Ovary (tissue), 9 donors: Measurements from ENCODE around the gene LRRC8C. TPM values are rescaled to one million over a fixed set of nuclear protein-coding genes. Genes with fewer than 3 reads are reported as not detected.

Experiments
- DNase-seq, 5 donors: peaks; one replicate each; pipeline ENCODE4 v3.0.0-alpha.2; 2019 to 2020
- H3K27ac ChIP-seq, 2 donors: fragments of 200-600 bp; one replicate each; pipeline versions ENCODE4 v1.5.1 to v1.8.0; 2019 to 2022
- H3K27me3 ChIP-seq: fragments of 200-600 bp; one replicate; pipeline ENCODE4 v1.8.0; 2022
- H3K36me3 ChIP-seq: fragments of 200-600 bp; sonication (generic); one replicate; pipeline ENCODE4 v1.5.1; 2019
- H3K4me1 ChIP-seq: one replicate; pipeline ENCODE4 v1.8.1; 2013; ENCODE audit warnings: mild to moderate bottlenecking, moderate library complexity; ENCODE audit not compliant: insufficient read depth
- H3K4me3 ChIP-seq: fragments of 200-600 bp; sonication (generic); one replicate; pipeline ENCODE4 v1.5.1; 2017
- H3K9me3 ChIP-seq, 2 donors: fragments of 200-600 bp in 1 of 2; sonication (generic) in 1 of 2; one replicate each; pipeline versions ENCODE4 v1.5.1 to v1.8.1; 2013 to 2019; ENCODE audit warnings: mild to moderate bottlenecking in 1 of 2, moderate library complexity in 1 of 2
- EP300 ChIP-seq: sonication (generic); formaldehyde crosslinking; IDR thresholded peaks from one replicate; pipeline ENCODE4 v1.6.1; 2017; ENCODE audit warnings: antibody characterized with exemption
- POLR2A ChIP-seq: fragments of 450-650 bp; IDR thresholded peaks from one replicate; pipeline ENCODE4 v1.6.1; 2017; ENCODE audit warnings: antibody characterized with exemption, mild to moderate bottlenecking, moderate library complexity
- WGBS, 3 donors: extraction: QIAGEN DNeasy Blood & Tissue Kit in 1 of 3; methylation state at CpG; one replicate each; pipeline versions ENCODE4 v1.1.5 to v1.1.7; 2013 to 2017; 5-methylcytosine and 5-hydroxymethylcytosine counted together
- intact Hi-C, 4 donors: fragments of 100-400 bp; cut with DNase I; formaldehyde crosslinking; loops; one replicate each; pipeline versions ENCODE4 v1.11.0 to v1.15.1; 2022 to 2023
- polyA plus RNA-seq, 2 donors: library from polyadenylated mRNA; stranded (reverse); fragments of 200-250 nt in 1 of 2; fragments of 350-450 nt in 1 of 2; fragmentation: Illumina TruSeq in 1 of 2; extraction: RNeasy Lipid Tissue Mini Kit (QIAGEN cat#74804) in 1 of 2; gene quantifications; one replicate each; pipeline ENCODE4 v1.2.3, GENCODE V29; 2013 to 2014
- total RNA-seq, 7 donors: library from RNA; depleted of rRNA in 2 of 7; stranded (reverse); fragments of >200 nt in 2 of 7; fragmentation: NEBNext Ultra II Directional in 3 of 7; extraction: Animal tissue kit (Norgen Biotek cat#: 25700) in 3 of 7; gene quantifications; one replicate each; pipeline versions ENCODE4 v1.1.0 to v1.2.4, GENCODE V29; 2016 to 2023
- TF ChIP-seq, protein P1 (sequence below), 3 donors: fragments of 450-650 bp in 2 of 3; fragments of 200-600 bp in 1 of 3; IDR thresholded peaks; one replicate each; pipeline versions ENCODE4 v1.5.1 to v1.8.0; 2016 to 2022; ENCODE audit warnings: antibody characterized with exemption in 3 of 3, mild to moderate bottlenecking in 1 of 3
- donor health status: DM: no; HTN: no; CAD: no; lungs with moderate emphysema.
- donor health status: DM: no; HTN: no; CAD: no.
- donor health status: Bipolar disorder and iron deficiency.
- donor health status: DM: yes; HTN: yes; CAD: no.
- donor health status: DM: no; HTN: no; CAD: no.
- donor health status: DM: yes; HTN: yes; CAD: no.

Gene LRRC8C
- total and polyA plus RNA-seq, 9 donors = 5.6 to 11.1 (median 7.2) TPM

DNA sequence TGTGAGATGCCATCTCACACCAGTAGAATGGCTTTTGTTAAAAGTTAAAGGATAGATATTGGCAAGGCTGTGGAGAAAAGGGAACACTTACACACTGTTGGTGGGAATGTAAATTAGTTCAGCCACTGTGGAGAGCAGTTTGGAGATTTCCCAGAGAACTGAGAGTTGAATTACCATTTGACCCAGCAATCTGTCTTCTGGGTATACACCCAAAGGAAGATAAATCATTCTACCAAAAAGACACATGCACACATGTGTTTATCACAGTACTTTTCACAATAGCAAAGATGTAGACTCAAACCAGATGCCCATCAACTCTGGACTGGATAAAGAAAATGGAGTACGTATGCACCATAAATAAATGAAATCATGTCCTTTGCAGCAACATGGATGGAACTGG, 99.3 kb downstream of the LRRC8C start:
- Histone ChIP-seq H3K27me3 (peaks cover 2% of the 10 kb centered on the region), H3K36me3 (no peaks in the 10 kb centered on the region), H3K27ac (no peak overlapping the region), H3K4me3 (no peak overlapping the region), H3K4me1 (no peaks in the 10 kb centered on the region), H3K9me3 (no peaks in the 10 kb centered on the region)
- 87 to 96% (median 92%) methylated on average over 1 of the region's 1 CpG for WGBS, 3 donors
- no peak for DNase-seq
- intact Hi-C loops = no loop called here
- TF ChIP-seq, protein P1, sequence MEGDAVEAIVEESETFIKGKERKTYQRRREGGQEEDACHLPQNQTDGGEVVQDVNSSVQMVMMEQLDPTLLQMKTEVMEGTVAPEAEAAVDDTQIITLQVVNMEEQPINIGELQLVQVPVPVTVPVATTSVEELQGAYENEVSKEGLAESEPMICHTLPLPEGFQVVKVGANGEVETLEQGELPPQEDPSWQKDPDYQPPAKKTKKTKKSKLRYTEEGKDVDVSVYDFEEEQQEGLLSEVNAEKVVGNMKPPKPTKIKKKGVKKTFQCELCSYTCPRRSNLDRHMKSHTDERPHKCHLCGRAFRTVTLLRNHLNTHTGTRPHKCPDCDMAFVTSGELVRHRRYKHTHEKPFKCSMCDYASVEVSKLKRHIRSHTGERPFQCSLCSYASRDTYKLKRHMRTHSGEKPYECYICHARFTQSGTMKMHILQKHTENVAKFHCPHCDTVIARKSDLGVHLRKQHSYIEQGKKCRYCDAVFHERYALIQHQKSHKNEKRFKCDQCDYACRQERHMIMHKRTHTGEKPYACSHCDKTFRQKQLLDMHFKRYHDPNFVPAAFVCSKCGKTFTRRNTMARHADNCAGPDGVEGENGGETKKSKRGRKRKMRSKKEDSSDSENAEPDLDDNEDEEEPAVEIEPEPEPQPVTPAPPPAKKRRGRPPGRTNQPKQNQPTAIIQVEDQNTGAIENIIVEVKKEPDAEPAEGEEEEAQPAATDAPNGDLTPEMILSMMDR (IDR thresholded peaks at IDR 0.05) = no peak
- TF ChIP-seq EP300 = no peak
- TF ChIP-seq POLR2A = no peak

DNA sequence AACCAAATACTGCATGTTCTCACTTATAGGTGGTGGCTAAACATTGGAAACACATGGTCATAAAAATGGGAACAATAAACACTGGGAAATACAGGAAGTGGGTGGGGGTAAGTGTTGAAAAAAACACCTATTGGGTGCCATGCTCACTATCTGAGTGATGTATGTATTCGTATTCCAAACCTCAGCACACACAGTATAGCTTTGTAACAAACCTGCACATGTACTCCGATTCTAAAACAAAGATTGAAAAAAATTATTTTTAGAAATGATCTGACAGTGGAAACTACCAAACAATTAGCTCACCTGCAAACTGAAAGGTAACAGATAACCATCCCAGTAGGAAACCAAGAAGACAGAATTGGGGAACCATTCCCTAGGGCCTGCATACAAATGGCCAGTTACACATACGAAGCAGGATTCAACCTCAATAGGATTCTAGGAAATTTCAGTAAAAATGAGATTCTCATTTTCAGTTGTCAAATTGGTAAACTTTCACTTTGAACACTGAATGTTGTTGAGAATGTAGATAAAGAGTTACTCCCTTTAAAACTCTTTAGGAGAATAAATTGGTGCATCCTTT, 99.8 kb downstream of the LRRC8C start:
- Histone ChIP-seq H3K27ac (no peak overlapping the region), H3K9me3 (no peaks in the 10 kb centered on the region), H3K4me3 (no peak overlapping the region), H3K4me1 (no peaks in the 10 kb centered on the region), H3K27me3 (peaks cover 2% of the 10 kb centered on the region), H3K36me3 (no peaks in the 10 kb centered on the region)
- 77 to 94% (median 80%) methylated on average over 3 of the region's 3 CpGs for WGBS, 3 donors
- intact Hi-C loops = no loop called here
- TF ChIP-seq, protein P1 (IDR thresholded peaks at IDR 0.05) = no peak
- TF ChIP-seq EP300 = no peak
- TF ChIP-seq POLR2A = no peak
- no peak for DNase-seq

DNA sequence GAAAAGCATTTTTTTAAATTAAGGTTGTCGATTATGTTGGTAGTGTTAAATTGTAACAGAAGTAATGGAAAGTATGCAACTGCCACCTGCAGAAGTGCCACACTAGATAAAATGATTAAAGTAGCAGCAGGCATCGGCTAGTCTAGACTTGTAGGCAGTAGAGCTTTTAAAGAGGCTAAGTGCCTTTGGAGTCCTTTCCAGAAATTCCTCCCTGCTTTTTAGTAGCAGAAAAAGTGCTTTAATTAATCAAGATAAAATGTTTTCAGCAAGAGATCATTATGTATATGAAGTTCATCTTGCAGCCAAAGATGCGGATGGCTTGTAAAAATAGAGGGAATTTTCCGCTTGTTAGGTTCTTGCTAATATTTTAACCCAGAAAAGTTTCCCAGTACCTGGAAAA, 100.8 kb downstream of the LRRC8C start:
- DNase-seq = no peak
- intact Hi-C loops = no loop called here
- Histone ChIP-seq H3K4me1 (no peaks in the 10 kb centered on the region), H3K4me3 (no peak overlapping the region), H3K36me3 (no peaks in the 10 kb centered on the region), H3K9me3 (no peaks in the 10 kb centered on the region), H3K27ac (no peak overlapping the region), H3K27me3 (peaks cover 2% of the 10 kb centered on the region)
- WGBS, 3 donors = 88 to 94% (median 92%) methylated on average over 4 of the region's 4 CpGs
- TF ChIP-seq, protein P1 (IDR thresholded peaks at IDR 0.05) = no peak
- TF ChIP-seq POLR2A = no peak
- no peak for TF ChIP-seq EP300

DNA sequence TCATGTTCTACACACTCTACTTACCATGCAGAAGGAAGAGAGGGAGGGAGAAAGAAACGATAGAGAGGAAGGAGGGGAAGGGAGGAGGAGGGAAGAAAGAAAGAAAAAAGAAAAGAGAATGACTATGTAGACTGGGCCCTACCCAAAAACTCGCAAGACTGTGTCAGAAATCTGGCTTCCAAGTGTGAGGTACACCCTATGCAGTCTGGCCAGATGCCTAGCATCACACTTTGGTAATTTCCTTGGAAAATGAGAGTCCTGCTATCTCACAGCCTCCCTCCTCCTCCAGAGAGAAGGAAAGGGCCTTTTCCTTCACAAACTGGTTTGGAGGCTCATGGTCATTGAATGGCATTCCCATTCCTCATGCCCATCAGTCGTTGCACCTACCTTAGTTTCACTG, 101.5 kb downstream of the LRRC8C start:
- WGBS, 3 donors = 65 to 72% (median 72%) methylated on average over 3 of the region's 3 CpGs
- H3K27ac ChIP-seq = no peak overlapping the region
- H3K4me3 ChIP-seq = no peak overlapping the region
- DNase-seq = no peak
- H3K27me3 ChIP-seq = peaks cover 2% of the 10 kb centered on the region
- no peaks in the 10 kb centered on the region for H3K36me3 ChIP-seq
- H3K4me1 ChIP-seq = no peaks in the 10 kb centered on the region
- no peaks in the 10 kb centered on the region for H3K9me3 ChIP-seq
- TF ChIP-seq, protein P1 (IDR thresholded peaks at IDR 0.05) = no peak
- TF ChIP-seq POLR2A (no peak), EP300 (no peak)
- intact Hi-C loops = no loop called here
